HEK293T (cell line): ENCODE results near the gene TRAM2.

Experiments used
- ARNT ChIP-seq: fragments of 450-650 bp; IDR thresholded peaks from 2 replicates; pipeline ENCODE4 v1.6.1; 2017; ENCODE audit warnings: mild to moderate bottlenecking
- BHLHE40 ChIP-seq: fragments of 450-650 bp; IDR thresholded peaks from 2 replicates; pipeline ENCODE4 v1.6.1; 2016; ENCODE audit warnings: mild to moderate bottlenecking, moderate library complexity, borderline replicate concordance
- FOXK2 ChIP-seq: fragments of 450-650 bp; IDR thresholded peaks from 2 replicates; pipeline ENCODE4 v1.6.1; 2016; ENCODE audit warnings: mild to moderate bottlenecking
- FOXM1 ChIP-seq: fragments of 450-650 bp; IDR thresholded peaks from 2 replicates; pipeline ENCODE4 v1.6.1; 2017; ENCODE audit warnings: mild to moderate bottlenecking, borderline replicate concordance
- HDGF ChIP-seq: fragments of 450-650 bp; IDR thresholded peaks from 2 replicates; pipeline ENCODE4 v1.6.1; 2017; ENCODE audit warnings: antibody characterized with exemption, borderline replicate concordance
- SP1 ChIP-seq: fragments of 450-650 bp; IDR thresholded peaks from 2 replicates; pipeline ENCODE4 v1.6.1; 2017
- SUZ12 ChIP-seq: fragments of 450-650 bp; IDR thresholded peaks from 2 replicates; pipeline ENCODE4 v1.6.1; 2016; ENCODE audit warnings: mild to moderate bottlenecking
- TARDBP ChIP-seq: fragments of 450-650 bp; IDR thresholded peaks from 2 replicates; pipeline ENCODE4 v1.6.1; 2016
- ZNF384 ChIP-seq: fragments of 450-650 bp; IDR thresholded peaks from 2 replicates; pipeline ENCODE4 v1.6.1; 2016

DNA sequence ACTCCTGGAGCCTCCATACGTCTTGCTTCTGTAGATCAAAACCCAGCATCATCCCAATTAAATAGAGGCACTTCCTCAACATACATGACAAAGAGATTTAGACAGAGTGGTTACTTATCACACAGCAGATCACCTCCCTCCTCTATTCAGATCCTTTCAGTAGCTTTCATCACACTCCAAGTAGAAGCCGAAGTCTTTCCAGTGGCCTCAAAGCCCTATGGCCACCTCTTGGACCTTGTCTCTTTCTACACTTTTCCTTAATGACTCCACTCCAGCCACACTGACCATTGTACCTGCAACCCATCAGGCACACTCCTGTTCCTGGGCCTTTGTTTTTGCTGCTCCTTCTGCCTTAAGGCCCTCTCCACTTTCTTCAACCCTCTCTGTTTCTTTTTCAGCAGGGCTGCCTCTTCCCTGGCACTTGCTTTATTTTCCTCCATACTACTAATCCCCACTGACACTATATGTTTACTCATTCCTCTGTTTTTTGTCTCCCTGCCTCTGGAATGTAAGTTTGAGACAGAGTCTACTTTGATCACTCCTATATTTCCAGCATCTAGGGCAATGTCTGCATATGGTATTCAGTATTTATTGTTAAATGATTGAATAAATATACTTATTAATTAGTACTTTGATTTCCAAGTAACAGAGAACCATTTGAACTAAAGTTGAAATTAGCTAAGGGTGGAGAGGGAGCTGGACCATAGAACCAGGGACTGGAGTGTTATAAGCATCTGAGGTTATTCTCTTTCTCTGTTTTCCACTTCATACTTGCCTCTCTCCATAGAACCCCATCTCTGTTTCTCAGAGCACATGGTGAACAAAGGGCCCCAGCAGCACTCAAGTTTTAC is 43.4 kb upstream of the TRAM2 start:
- TF ChIP-seq BHLHE40: no peak
- no peak for TF ChIP-seq SP1
- no peak for TF ChIP-seq SUZ12
- no peak for TF ChIP-seq TARDBP
- TF ChIP-seq FOXK2: no peak
- no peak for TF ChIP-seq FOXM1
- TF ChIP-seq ARNT: no peak
- TF ChIP-seq HDGF: no peak
- no peak for TF ChIP-seq ZNF384
